COLO668 (cell line): ENCODE measurements around the gene ST3GAL5.
"Not testable (repeated sequence)": the region's sequence is repeated elsewhere in the genome, so short reads cannot be mapped to it uniquely, and the experiment has no call there.

ENCODE experiments used
- DNase-seq: peaks from one replicate; lab custom pipeline; 2025; ENCODE audit not compliant: unreplicated experiment; lab: John Stamatoyannopoulos, UW

The ST3GAL5 gene

DNA sequence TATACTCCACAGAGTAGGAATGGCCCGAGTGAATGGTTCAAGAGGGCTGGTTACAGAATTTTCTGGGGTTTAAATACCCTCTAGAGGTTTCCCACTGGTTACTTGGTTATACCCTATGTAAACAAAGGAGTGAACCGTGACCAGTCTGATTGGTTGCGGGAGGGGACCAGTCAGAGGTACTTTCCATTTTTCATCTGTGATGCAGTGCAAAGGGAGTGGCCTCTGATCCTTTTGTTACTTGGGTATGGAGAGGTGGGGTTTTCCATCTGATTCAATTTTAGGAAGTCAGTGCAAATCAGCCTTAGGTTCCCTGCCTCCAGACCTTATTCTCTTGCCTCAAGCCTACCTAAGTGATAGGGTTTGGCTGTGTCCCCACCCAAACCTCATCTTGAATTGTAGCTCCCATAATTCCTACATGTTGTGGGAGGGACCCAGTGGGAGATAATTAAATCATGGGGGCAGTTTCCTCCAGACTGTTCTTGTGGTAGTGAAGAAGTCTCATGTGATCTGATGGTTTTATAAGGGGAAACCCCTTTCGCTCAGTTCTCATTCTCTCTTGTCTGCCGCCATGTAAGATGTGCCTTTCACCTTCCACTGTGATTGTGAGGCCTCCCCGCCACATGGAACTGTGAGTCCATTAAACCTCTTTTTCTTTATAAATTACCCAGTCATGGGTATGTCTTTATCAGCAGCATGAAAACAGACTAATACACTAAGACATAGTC, 5.9 kb upstream of the ST3GAL5 start:
- DNase-seq = not testable (repeated sequence)

DNA sequence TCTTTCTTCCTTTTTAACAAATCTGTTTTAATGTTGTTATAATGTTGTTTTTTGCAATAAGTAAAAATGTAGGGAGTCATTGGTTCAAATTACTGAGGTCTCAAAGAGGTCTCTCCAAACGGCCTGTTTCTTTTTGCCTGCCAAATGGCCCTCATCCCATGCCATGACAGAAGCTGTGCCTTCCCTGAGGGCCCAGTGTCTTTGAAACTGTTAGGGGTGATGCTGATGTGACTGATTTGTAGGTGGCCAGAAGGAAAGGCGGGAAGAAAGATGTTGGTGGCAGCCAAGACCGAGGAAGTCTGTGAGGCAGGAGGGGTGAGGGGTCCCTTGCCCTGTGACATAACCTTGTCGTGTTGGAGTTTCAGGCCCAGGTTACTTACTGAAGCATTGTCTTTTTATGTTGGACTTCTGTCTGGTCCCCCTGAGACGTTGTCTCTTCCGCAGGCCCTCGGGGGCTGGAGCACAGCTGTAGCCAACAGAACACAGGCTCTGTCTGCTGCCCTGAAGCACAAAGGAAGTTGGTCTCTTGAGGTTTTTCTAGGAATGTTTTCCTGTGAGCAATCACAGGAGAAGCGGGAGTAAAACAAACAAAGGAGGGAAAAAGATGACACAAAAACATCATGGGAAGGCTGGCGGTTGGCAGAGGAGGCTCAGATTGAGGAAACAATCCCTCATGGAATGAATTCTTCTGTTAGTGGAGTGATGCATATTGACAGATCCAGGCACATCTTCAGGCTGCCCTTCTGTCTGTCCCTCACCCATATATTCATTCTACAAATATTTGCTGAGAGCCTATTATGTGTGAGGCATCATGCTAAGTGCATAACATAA, 4.9 kb upstream of the ST3GAL5 start:
- no peak for DNase-seq

- no peak for DNase-seq
Measured at GRCh38 chr2:85892216-85892944, 3.6 kb upstream of the ST3GAL5 start.

- no peak for DNase-seq
Measured at GRCh38 chr2:85890522-85891176, 1.9 kb upstream of the ST3GAL5 start.

GRCh38 chr2:85889627-85890281, 964 bp upstream of the ST3GAL5 start:
- peak; percentile 4 for DNase-seq

DNA sequence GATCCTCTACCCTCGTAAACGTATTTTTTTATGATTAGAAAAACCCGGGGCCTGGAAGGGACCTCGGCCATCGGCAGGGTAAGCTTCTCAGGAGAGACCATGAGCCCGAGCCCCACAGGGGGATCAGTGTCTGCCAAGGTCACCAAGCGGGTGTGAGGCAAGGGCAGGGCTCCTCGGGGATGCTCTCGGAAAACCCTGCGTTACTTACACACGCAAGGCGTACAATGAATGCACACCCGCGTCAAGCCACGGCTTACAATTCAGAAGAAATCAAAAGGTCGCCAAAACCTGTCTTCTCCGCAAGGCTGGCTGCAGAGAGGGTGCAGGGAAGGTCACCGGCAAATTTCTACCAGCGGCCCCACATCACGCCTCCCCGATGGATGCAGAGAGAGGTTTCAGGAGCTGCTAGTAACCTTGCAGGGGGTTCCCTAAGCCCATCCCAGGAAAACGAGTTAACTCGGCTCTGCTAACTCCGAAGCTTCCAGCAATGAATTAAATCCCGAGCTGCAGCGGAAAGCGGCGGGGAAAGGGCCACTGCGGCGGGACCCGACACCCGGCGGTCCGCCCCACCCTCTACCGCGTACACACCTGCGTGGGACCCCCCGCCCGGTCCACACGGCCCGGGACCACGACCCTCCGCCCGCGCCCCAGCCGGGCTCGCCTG, 638 bp downstream of the ST3GAL5 start:
- DNase-seq = peak; percentile 44

DNA sequence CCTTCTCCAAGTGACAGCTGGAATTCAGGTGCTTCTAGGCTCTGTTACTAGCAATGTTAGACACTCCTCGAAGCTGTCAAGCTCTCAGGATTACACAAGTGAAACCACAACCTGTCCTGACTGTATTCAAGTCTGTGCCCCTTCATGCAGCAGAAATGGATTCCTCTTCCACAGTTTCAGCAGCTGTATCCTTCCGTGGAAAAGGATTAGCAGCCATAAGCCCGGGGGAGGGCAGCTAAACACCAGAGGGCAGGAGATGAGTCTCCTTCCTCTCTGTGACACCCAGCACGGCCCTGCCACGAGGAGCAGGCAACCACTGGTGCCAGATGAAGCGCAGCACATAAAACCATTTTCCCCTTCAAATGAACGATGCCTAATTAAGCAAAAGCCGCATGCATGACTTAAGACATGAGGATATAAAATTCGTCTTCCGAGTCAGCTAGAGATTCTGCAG, 1.2 kb downstream of the ST3GAL5 start:
- DNase-seq = peak; percentile 55

GRCh38 chr2:85886590-85886989, 2.2 kb downstream of the ST3GAL5 start:
- DNase-seq = peak; percentile 8

GRCh38 chr2:85886141-85886540, 2.6 kb downstream of the ST3GAL5 start:
- no peak for DNase-seq

- DNase-seq = not testable (repeated sequence)
Measured at GRCh38 chr2:85881781-85882180, 7.0 kb downstream of the ST3GAL5 start.

DNA sequence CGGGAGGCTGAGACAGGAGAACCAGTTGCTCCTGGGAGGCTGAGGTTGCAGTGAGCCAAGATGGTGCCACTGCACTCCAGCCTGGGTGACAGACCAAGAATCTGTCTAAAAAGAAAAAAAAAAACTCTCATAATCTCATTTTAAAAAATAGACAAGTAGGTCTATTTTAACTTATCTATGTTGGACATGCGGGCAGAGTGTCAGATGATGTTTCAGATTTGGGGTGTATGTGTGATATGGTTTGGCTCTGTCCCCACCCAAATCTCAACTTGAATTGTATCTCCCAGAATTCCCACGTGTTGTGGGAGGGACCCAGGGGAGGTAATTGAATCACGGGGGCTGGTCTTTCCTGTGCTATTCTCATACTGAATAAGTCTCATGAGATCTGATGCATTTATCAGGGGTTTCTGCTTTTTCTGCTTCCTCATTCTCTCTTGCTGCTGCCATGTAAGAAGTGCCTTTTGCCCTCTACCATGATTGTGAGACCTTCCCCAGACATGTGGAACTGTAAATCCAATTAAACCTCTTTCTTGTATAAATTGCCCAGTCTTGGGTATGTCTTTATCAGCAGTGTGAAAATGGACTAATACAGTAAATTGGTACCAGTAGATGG, 8.0 kb downstream of the ST3GAL5 start:
- not testable (repeated sequence) for DNase-seq

GRCh38 chr2:85878719-85879370, 9.9 kb downstream of the ST3GAL5 start:
- DNase-seq = no peak

GRCh38 chr2:85875350-85876050, 13.3 kb downstream of the ST3GAL5 start:
- DNase-seq = no peak

DNA sequence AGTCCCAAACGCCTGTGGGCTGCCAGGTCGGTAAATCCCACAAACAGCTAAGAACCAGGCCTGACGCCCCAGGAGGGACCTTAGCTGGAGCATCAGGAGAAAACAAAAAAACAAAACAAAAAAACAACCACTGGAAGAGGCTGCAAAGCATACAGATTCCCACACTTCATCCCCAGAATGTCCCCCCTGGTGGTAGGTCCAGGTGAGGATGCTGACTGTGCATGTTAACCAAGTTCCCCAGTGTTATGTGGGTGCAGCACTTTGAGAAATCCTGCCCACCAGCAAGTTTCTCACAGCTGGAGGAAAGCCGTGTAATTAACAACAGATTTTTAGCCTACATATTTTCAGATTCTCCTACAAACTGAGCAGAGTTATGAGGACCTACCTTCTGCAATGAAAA, 15.1 kb downstream of the ST3GAL5 start:
- DNase-seq = no peak

DNA sequence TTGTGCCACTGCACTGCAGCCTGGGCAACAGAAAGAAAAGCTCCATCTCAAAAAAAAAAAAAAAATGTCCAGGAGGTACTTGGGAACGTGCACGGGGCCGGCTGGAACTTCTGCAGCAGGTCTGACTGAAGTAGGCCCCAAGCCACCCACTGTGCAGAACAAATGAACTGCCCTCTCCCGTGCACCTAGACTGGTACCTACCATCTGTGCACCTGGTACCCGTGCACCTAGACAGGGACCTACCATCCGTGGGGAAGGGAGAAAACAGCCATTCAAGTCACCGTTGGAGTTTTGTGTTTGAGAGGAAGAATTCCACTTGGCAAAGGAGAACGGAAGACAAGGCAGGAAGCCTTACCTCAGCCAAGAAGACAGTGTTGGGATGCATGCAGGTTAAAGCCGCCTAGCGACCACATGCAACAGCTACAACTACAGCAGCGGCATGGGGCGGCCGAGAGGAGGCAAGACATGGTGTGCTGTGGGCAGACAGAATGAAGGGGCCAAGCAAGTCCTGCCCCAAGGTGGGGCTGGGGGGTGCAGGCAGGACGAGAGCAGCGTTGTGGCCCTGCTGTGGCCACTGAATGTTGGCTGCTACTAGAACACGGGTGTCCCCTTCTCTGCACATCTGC, 16.1 kb downstream of the ST3GAL5 start:
- DNase-seq = no peak

GRCh38 chr2:85871494-85872164, 17.2 kb downstream of the ST3GAL5 start:
- no peak for DNase-seq

DNA sequence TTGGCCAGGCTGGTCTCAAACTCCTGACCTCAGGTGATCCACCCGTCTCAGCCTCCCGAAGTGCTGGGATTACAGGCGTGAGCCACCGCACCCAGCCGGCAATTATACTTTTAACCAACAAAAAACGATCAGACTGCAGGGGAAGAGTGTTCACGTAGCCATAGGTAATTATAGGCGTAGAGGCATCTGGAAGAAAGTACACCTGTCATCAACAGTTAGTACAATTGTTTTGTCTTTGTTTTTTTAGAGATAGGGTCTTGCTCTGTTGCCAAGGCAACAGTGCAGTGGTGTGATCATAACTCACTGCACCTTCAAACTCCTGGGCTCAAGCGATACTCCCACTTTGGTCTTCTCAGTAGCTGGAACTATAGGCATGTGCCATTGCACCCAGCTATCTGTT, 20.0 kb downstream of the ST3GAL5 start:
- no peak for DNase-seq
